Progenitor cell of endocrine pancreas (in vitro differentiated cells): Measurements from ENCODE around the gene THAP2. TPM values are rescaled to one million over a fixed set of nuclear protein-coding genes. Genes with fewer than 3 reads are reported as not detected.
A peak's percentile ranks its signal among the peaks of the same experiment; 100 is the strongest.
"Not testable (repeated sequence)": the region's sequence is repeated elsewhere in the genome, so short reads cannot be mapped to it uniquely, and the experiment has no call there.

Experiments used
- DNase-seq: peaks from one replicate; pipeline ENCODE4 v3.0.0; 2021; ENCODE audit warnings: low spot score; ENCODE audit not compliant: unreplicated experiment
- H3K27ac Mint-ChIP-seq: 2 replicates; pipeline ENCODE4 v1.8.0; 2021; ENCODE audit warnings: mild to moderate bottlenecking, moderate library complexity, mixed read lengths
- H3K27me3 Mint-ChIP-seq: 2 replicates; pipeline ENCODE4 v1.8.0; 2021; ENCODE audit warnings: mixed read lengths
- H3K36me3 Mint-ChIP-seq: 2 replicates; pipeline ENCODE4 v1.8.0; 2022; ENCODE audit warnings: mixed read lengths; ENCODE audit not compliant: insufficient read depth
- H3K4me1 Mint-ChIP-seq: 2 replicates; pipeline ENCODE4 v1.8.0; 2021; ENCODE audit warnings: low read depth, mixed read lengths
- H3K4me3 Mint-ChIP-seq: 2 replicates; pipeline ENCODE4 v1.8.0; 2021; ENCODE audit warnings: low read depth, mild to moderate bottlenecking, moderate library complexity, mixed read lengths
- H3K9me3 Mint-ChIP-seq: 2 replicates; pipeline ENCODE4 v1.8.0; 2021; ENCODE audit warnings: low read depth, mixed read lengths
- total RNA-seq: library from RNA; stranded (reverse); gene quantifications from 2 replicates; pipeline ENCODE4 v1.2.1, GENCODE V29; 2021
- TF ChIP-seq, protein P1 (sequence below): fragments of 200-600 bp; sonication (generic); IDR thresholded peaks from one replicate; pipeline ENCODE4 v1.5.0; 2021; ENCODE audit warnings: antibody characterized with exemption, mild to moderate bottlenecking; ENCODE audit not compliant: unreplicated experiment

THAP2 gene
- total RNA-seq, 1 donor from 2014 or later = 8.9 TPM

DNA sequence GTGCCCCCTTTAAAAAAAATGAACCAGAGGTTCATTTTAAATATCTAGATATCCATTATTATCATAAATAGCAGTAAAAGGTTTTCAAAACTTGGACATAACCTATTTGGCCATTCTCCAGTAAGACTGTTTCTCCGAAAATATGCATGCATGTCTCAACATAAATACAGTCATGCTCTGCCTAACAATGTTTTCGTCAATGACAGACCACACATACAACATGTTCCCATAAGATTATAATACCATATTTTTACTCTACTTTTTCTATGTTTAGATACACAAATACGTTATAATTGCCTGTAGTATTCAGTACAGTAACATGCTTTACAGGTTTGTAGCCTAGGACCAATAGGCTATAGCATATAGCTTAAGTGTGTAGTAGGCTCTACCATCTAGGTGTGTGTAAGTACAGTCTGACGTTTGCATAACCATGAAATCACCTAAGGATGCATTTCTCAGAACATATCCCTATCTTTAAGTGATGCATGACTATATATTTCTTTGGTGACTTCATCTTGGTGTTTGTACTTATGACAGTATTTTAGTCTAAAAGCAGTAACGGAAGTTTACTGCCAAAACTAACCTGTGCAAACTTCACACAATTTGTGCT lies 25.0 kb downstream of the THAP2 start:
- Mint-ChIP-seq H3K9me3 (no peaks in the 10 kb centered on the region), H3K4me3 (no peak overlapping the region), H3K27me3 (no peaks in the 10 kb centered on the region), H3K4me1 (peaks cover 11% of the 10 kb centered on the region), H3K27ac (no peak overlapping the region), H3K36me3 (peaks cover 2% of the 10 kb centered on the region)
- no peak for DNase-seq
- TF ChIP-seq, protein P1, sequence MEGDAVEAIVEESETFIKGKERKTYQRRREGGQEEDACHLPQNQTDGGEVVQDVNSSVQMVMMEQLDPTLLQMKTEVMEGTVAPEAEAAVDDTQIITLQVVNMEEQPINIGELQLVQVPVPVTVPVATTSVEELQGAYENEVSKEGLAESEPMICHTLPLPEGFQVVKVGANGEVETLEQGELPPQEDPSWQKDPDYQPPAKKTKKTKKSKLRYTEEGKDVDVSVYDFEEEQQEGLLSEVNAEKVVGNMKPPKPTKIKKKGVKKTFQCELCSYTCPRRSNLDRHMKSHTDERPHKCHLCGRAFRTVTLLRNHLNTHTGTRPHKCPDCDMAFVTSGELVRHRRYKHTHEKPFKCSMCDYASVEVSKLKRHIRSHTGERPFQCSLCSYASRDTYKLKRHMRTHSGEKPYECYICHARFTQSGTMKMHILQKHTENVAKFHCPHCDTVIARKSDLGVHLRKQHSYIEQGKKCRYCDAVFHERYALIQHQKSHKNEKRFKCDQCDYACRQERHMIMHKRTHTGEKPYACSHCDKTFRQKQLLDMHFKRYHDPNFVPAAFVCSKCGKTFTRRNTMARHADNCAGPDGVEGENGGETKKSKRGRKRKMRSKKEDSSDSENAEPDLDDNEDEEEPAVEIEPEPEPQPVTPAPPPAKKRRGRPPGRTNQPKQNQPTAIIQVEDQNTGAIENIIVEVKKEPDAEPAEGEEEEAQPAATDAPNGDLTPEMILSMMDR = no peak

- TF ChIP-seq, protein P1 = no peak
- Mint-ChIP-seq H3K36me3 (peaks cover 2% of the 10 kb centered on the region), H3K4me3 (no peak overlapping the region), H3K4me1 (peaks cover 10% of the 10 kb centered on the region), H3K27me3 (no peaks in the 10 kb centered on the region), H3K9me3 (no peaks in the 10 kb centered on the region), H3K27ac (no peak overlapping the region)
- no peak for DNase-seq
Measured at GRCh38 chr12:71691504-71692129, 27.5 kb downstream of the THAP2 start.

GRCh38 chr12:71693126-71693525 lies 29.0 kb downstream of the THAP2 start:
- H3K27ac Mint-ChIP-seq = no peak overlapping the region
- no peak for DNase-seq
- H3K36me3 Mint-ChIP-seq = peaks cover 4% of the 10 kb centered on the region
- H3K9me3 Mint-ChIP-seq = no peaks in the 10 kb centered on the region
- peaks cover 3% of the 10 kb centered on the region for H3K4me1 Mint-ChIP-seq
- no peaks in the 10 kb centered on the region for H3K27me3 Mint-ChIP-seq
- no peak overlapping the region for H3K4me3 Mint-ChIP-seq
- TF ChIP-seq, protein P1 = no peak

DNA sequence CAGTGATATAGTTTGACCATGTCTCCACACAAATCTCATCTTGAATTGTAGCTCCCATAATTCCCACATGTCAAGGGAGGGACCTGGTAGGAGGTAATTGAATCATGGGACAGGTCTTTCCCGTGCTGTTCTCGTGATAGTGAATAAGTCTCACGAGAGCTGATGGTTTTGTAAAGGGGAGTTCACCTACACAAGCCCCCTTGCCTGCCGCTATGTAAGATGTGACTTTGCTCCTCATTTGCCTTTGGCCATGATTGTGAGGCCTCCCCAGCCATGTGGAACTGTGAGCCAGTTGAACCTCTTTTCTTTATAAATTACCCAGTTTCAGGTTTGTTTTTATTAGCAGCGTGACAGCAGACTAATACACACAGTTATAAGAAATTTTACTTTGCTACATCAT lies 29.6 kb downstream of the THAP2 start:
- not testable (repeated sequence) for H3K27me3 Mint-ChIP-seq, H3K9me3 Mint-ChIP-seq, H3K4me1 Mint-ChIP-seq, H3K36me3 Mint-ChIP-seq, DNase-seq, H3K4me3 Mint-ChIP-seq, H3K27ac Mint-ChIP-seq

GRCh38 chr12:71694099-71694820 lies 30.2 kb downstream of the THAP2 start:
- Mint-ChIP-seq H3K27me3 (no peaks in the 10 kb centered on the region), H3K4me3 (no peak overlapping the region), H3K9me3 (no peaks in the 10 kb centered on the region), H3K4me1 (no peaks in the 10 kb centered on the region), H3K36me3 (peaks cover 5% of the 10 kb centered on the region), H3K27ac (peak overlapping the region; percentile 71)
- DNase-seq = no peak
- TF ChIP-seq, protein P1 = no peak
